H1 (cell line): ENCODE results near the gene CREB3L1. TPM values are rescaled to one million over a fixed set of nuclear protein-coding genes. Genes with fewer than 3 reads are reported as not detected.
A peak's percentile ranks its signal among the peaks of the same experiment; 100 is the strongest.

Source experiments
- CTCF ChIA-PET: fragments of 300-600 bp; sonication (Branson Sonifier 250); formaldehyde crosslinking; loops from one replicate; lab custom pipeline; 2021; ENCODE audit not compliant: partially characterized antibody; lab: Charles Lee
- POLR2A ChIA-PET: fragments of 300-600 bp; sonication (Branson Sonifier 250); formaldehyde crosslinking; loops from one replicate; lab custom pipeline; 2021; ENCODE audit warnings: inconsistent platforms; ENCODE audit not compliant: partially characterized antibody; lab: Charles Lee
- DNase-seq, 2 experiments: peaks; one replicate each; pipeline versions ENCODE4 v3.0.0 to v3.0.0-alpha.2; 2010 to 2022; ENCODE audit warnings: low spot score in 2 of 2, low read depth in 1 of 2, mixed read lengths in 1 of 2
- FAIRE-seq: peaks from 2 replicates; lab custom pipeline; 2011; peaks lifted over from hg19 to GRCh38; lab: Jason Lieb, UNC
- H2AFZ ChIP-seq: 2 replicates; pipeline ENCODE4 v1.8.1; 2012; ENCODE audit warnings: low read length, inconsistent platforms
- H2AK5ac ChIP-seq: 2 replicates; pipeline ENCODE4 v1.6.1; 2013; ENCODE audit warnings: low read depth, low read length
- H2BK120ac ChIP-seq: replicated peaks from 2 replicates; pipeline ENCODE3; 2013; ENCODE audit warnings: low read depth, low read length, inconsistent platforms
- H2BK12ac ChIP-seq: 2 replicates; pipeline ENCODE4 v1.6.1; 2013; ENCODE audit warnings: low read depth, low read length
- H2BK15ac ChIP-seq: 2 replicates; pipeline ENCODE4 v1.6.1; 2013; ENCODE audit warnings: low read length
- H2BK20ac ChIP-seq: 2 replicates; pipeline ENCODE4 v1.6.1; 2013; ENCODE audit warnings: low read length
- H2BK5ac ChIP-seq: 2 replicates; pipeline ENCODE4 v1.6.1; 2013; ENCODE audit warnings: low read depth, low read length
- H3K14ac ChIP-seq: 2 replicates; pipeline ENCODE4 v1.6.1; 2013; ENCODE audit warnings: inconsistent platforms; ENCODE audit not compliant: insufficient read length
- H3K18ac ChIP-seq: 2 replicates; pipeline ENCODE4 v1.6.1; 2013; ENCODE audit warnings: low read length; ENCODE audit errors: extremely low read depth
- H3K23ac ChIP-seq: 2 replicates; pipeline ENCODE4 v1.6.1; 2013; ENCODE audit warnings: inconsistent platforms; ENCODE audit not compliant: insufficient read length
- H3K23me2 ChIP-seq: 2 replicates; pipeline ENCODE4 v1.6.1; 2013; ENCODE audit warnings: low read depth, low read length
- H3K27ac ChIP-seq: 2 replicates; pipeline ENCODE4 v1.6.1; 2011; ENCODE audit warnings: low read depth, low read length, inconsistent platforms
- H3K27me3 ChIP-seq, 4 experiments: replicated peaks in 1 of 4; 1 replicate in 1 of 4; 2 replicates in 3 of 4; pipeline versions ENCODE4 v1.6.1 to v1.8.1; 2011 to 2013; ENCODE audit warnings: low read length in 3 of 4, mild to moderate bottlenecking in 3 of 4, inconsistent platforms in 2 of 4, mixed read lengths in 2 of 4, moderate library complexity in 1 of 4; ENCODE audit not compliant: control insufficient read depth in 3 of 4, insufficient read depth in 3 of 4; ENCODE audit errors: extremely low read depth in 1 of 4
- H3K36me3 ChIP-seq, 4 experiments: 2 replicates each; pipeline versions ENCODE4 v1.6.1 to v1.8.1; 2011 to 2013; ENCODE audit warnings: mild to moderate bottlenecking in 4 of 4, low read length in 3 of 4, moderate library complexity in 2 of 4, control low read depth in 1 of 4, inconsistent platforms in 1 of 4; ENCODE audit not compliant: insufficient read depth in 4 of 4, control insufficient read depth in 2 of 4
- H3K4ac ChIP-seq: replicated peaks from 2 replicates; pipeline ENCODE3; 2013; ENCODE audit warnings: low read length, low read depth, mixed read lengths, inconsistent platforms; ENCODE audit not compliant: insufficient read length
- H3K4me1 ChIP-seq, 4 experiments: replicated peaks in 1 of 4; 1 replicate in 1 of 4; 2 replicates in 3 of 4; pipeline versions ENCODE4 v1.6.1 to v1.8.1; 2011 to 2013; ENCODE audit warnings: low read length in 3 of 4, inconsistent platforms in 2 of 4, mixed read lengths in 1 of 4; ENCODE audit not compliant: insufficient read depth in 4 of 4, control insufficient read depth in 3 of 4
- H3K4me2 ChIP-seq, 2 experiments: 2 replicates each; pipeline versions ENCODE4 v1.6.1 to v1.8.1; 2011 to 2013; ENCODE audit warnings: low read depth in 2 of 2, low read length in 2 of 2, control low read depth in 1 of 2, inconsistent platforms in 1 of 2, mild to moderate bottlenecking in 1 of 2; ENCODE audit not compliant: insufficient read depth in 1 of 2
- H3K4me3 ChIP-seq, 4 experiments: fragments of 200-600, 300-600 bp in 1 of 4; sonication (generic), shearing (Covaris generic), sonication (Bioruptor Twin) in 1 of 4; 2 replicates each; pipeline versions ENCODE4 v1.5.1 to v1.8.1; 2011 to 2016; ENCODE audit warnings: low read length in 4 of 4, low read depth in 3 of 4, control low read depth in 2 of 4, inconsistent platforms in 2 of 4, mild to moderate bottlenecking in 2 of 4, mixed read lengths in 1 of 4, moderate library complexity in 1 of 4; ENCODE audit not compliant: insufficient read depth in 2 of 4; ENCODE audit errors: extremely low read depth in 1 of 4
- H3K56ac ChIP-seq: replicated peaks from 2 replicates; pipeline ENCODE3; 2013; ENCODE audit warnings: low read depth, mild to moderate bottlenecking, mixed read lengths, low read length, inconsistent platforms; ENCODE audit not compliant: insufficient read length
- H3K79me1 ChIP-seq: 2 replicates; pipeline ENCODE4 v1.6.1; 2013; ENCODE audit warnings: low read depth, low read length, control low read depth
- H3K79me2 ChIP-seq, 2 experiments: 2 replicates each; pipeline versions ENCODE4 v1.6.1 to v1.8.1; 2012 to 2013; ENCODE audit warnings: low read length in 2 of 2, mild to moderate bottlenecking in 2 of 2, inconsistent platforms in 1 of 2; ENCODE audit not compliant: insufficient read depth in 2 of 2, control insufficient read depth in 1 of 2
- H3K9ac ChIP-seq, 4 experiments: replicated peaks in 1 of 4; 1 replicate in 1 of 4; 2 replicates in 3 of 4; pipeline versions ENCODE4 v1.6.1 to v1.8.1; 2011 to 2013; ENCODE audit warnings: low read depth in 3 of 4, low read length in 3 of 4, control low read depth in 2 of 4, mild to moderate bottlenecking in 2 of 4, moderate library complexity in 2 of 4, inconsistent platforms in 1 of 4; ENCODE audit errors: extremely low read depth in 1 of 4
- H3K9me3 ChIP-seq, 2 experiments: 2 replicates each; pipeline versions ENCODE4 v1.6.1 to v1.8.1; 2012 to 2013; ENCODE audit warnings: mild to moderate bottlenecking in 2 of 2, moderate library complexity in 2 of 2, control low read depth in 1 of 2, inconsistent platforms in 1 of 2, low read depth in 1 of 2, low read length in 1 of 2, mixed read lengths in 1 of 2; ENCODE audit not compliant: insufficient read depth in 2 of 2
- H4K20me1 ChIP-seq, 2 experiments: replicated peaks in 1 of 2; 2 replicates each; pipeline versions ENCODE3 to v1.8.1; 2011 to 2013; ENCODE audit warnings: inconsistent platforms in 2 of 2, low read length in 2 of 2, mild to moderate bottlenecking in 1 of 2; ENCODE audit not compliant: insufficient read depth in 2 of 2, control insufficient read depth in 1 of 2
- H4K5ac ChIP-seq: 2 replicates; pipeline ENCODE4 v1.6.1; 2013; ENCODE audit warnings: low read length, low read depth, mixed read lengths, inconsistent platforms; ENCODE audit not compliant: insufficient read length
- H4K8ac ChIP-seq: 2 replicates; pipeline ENCODE4 v1.8.0; 2013; ENCODE audit warnings: mild to moderate bottlenecking, moderate library complexity, low read length, inconsistent platforms; ENCODE audit not compliant: insufficient read depth; ENCODE audit errors: extremely low read depth
- H4K91ac ChIP-seq: replicated peaks from 2 replicates; pipeline ENCODE3; 2013; ENCODE audit warnings: low read length, mixed read lengths, inconsistent platforms; ENCODE audit not compliant: insufficient read length
- ATF3 ChIP-seq: IDR thresholded peaks from 2 replicates; pipeline ENCODE4 v1.6.1; 2011; ENCODE audit warnings: low read depth, mild to moderate bottlenecking, low read length; ENCODE audit not compliant: insufficient read depth
- CBX8 ChIP-seq: fragments of 300-800, 300-1000 bp; sonication (generic); IDR thresholded peaks from 2 replicates; pipeline ENCODE4 v1.7.1; 2016; ENCODE audit warnings: low read depth, low read length, borderline replicate concordance
- CEBPB ChIP-seq: IDR thresholded peaks from 2 replicates; pipeline ENCODE4 v1.6.1; 2012; ENCODE audit warnings: low read depth, low read length
- HDAC2 ChIP-seq, 2 experiments: fragments of 300-600 bp in 1 of 2; sonication (generic) in 1 of 2; IDR thresholded peaks; 2 replicates each; pipeline ENCODE4 v1.6.1; 2011 to 2012; ENCODE audit warnings: low read depth in 2 of 2, low read length in 2 of 2, mild to moderate bottlenecking in 2 of 2, moderate library complexity in 2 of 2, borderline replicate concordance in 1 of 2, inconsistent platforms in 1 of 2
- HDAC6 ChIP-seq: IDR thresholded peaks from one replicate; pipeline ENCODE4 v1.7.1; 2012; ENCODE audit warnings: low read depth, mild to moderate bottlenecking, inconsistent platforms, low read length, moderate library complexity
- NANOG ChIP-seq: IDR thresholded peaks from 2 replicates; pipeline ENCODE4 v1.6.1; 2011; ENCODE audit warnings: low read length, low read depth, mild to moderate bottlenecking, inconsistent platforms; ENCODE audit not compliant: insufficient read depth, poor library complexity, severe bottlenecking
- PHF8 ChIP-seq: fragments of 200-600 bp; sonication (generic); conservative IDR thresholded peaks from 2 replicates; pipeline ENCODE4 v1.7.1; 2012; ENCODE audit warnings: low read depth, mild to moderate bottlenecking, inconsistent platforms, low read length, moderate library complexity
- RXRA ChIP-seq: IDR thresholded peaks from 2 replicates; pipeline ENCODE4 v1.6.1; 2011; ENCODE audit warnings: low read depth, mild to moderate bottlenecking, low read length, moderate library complexity; ENCODE audit not compliant: insufficient read depth
- WGBS, 2 experiments: shearing (Covaris generic) in 1 of 2; methylation state at CpG; one replicate each; pipeline versions ENCODE4 v1.1.6 to v1.1.7; 2013 to 2015; ENCODE audit warnings: low lambda C conversion rate in 2 of 2, mixed read lengths in 2 of 2, inconsistent platforms in 1 of 2, low coverage in 1 of 2, missing lambda C conversion rate in 1 of 2; ENCODE audit not compliant: insufficient replicate concordance in 2 of 2, insufficient coverage in 1 of 2, insufficient read length in 1 of 2; ENCODE audit errors: extremely low coverage in 1 of 2, missing lambda C conversion rate in 1 of 2; 5-methylcytosine and 5-hydroxymethylcytosine counted together
- polyA plus RNA-seq, 7 experiments: library from polyadenylated mRNA; depleted of rRNA in 3 of 7; stranded (reverse) in 5 of 7; unstranded in 2 of 7; fragments of >200 nt in 5 of 7; fragments of 200-250 nt in 2 of 7; gene quantifications; 1 replicate in 5 of 7; 2 replicates in 1 of 7; 4 replicates in 1 of 7; pipeline versions ENCODE4 v1.2.1 to v1.2.3, GENCODE V29; 2011 to 2013; ENCODE audit warnings: missing spikeins in 2 of 7, mixed read lengths in 2 of 7
- total RNA-seq: library from RNA; stranded (reverse); fragmentation: NEBNext Ultra II Directional; extraction: Animal tissue kit (Norgen Biotek cat#: 25700); gene quantifications from 2 replicates; pipeline ENCODE4 v1.2.1, GENCODE V29; 2021
- TF ChIP-seq, protein P1 (sequence below): IDR thresholded peaks from 2 replicates; pipeline ENCODE4 v1.6.1; 2012; ENCODE audit warnings: inconsistent platforms

CREB3L1 gene
- total and polyA plus RNA-seq, 2 of the 8 experiments (the other 6 are each of a cell fraction or from before 2014, with no cell fraction given): 4.1 to 12.7 TPM

GRCh38 chr11:46249938-46250744, 27.3 kb upstream of the CREB3L1 start:
- Histone ChIP-seq H2AFZ (peak overlapping the region; percentile 98; the same call in 1 of the 2 replicates), H3K79me2 (no peaks in the 10 kb centered on the region), H2BK15ac (no peak overlapping the region), H2BK20ac (no peak overlapping the region), H4K8ac (no peak overlapping the region), H3K27ac (no peak overlapping the region), H3K27me3 (no peaks in the 10 kb centered on the region), H3K18ac (no peak overlapping the region), H2BK5ac (no peak overlapping the region), H4K91ac (peak overlapping the region; percentile 49), H3K79me1 (no peaks in the 10 kb centered on the region), H3K23ac (no peak overlapping the region), H3K9ac (no peak overlapping the region), H3K4me3 (no peak overlapping the region), H3K56ac (no peak overlapping the region), H2BK120ac (no peak overlapping the region), H4K20me1 (no peaks in the 10 kb centered on the region), H3K4me1 (peaks cover 0 to 4% (median 1%) of the 10 kb centered on the region in 4 experiments; a peak in 4 of 7 replicates), H4K5ac (no peak overlapping the region), H3K36me3 (no peaks in the 10 kb centered on the region), H3K14ac (no peak overlapping the region), H3K23me2 (no peaks in the 10 kb centered on the region; the same call in 1 of the 2 replicates), H3K4me2 (no peak overlapping the region), H2AK5ac (no peak overlapping the region), H3K9me3 (no peaks in the 10 kb centered on the region; a peak in 1 of 4 replicates), H3K4ac (no peak overlapping the region), H2BK12ac (no peak overlapping the region; the same call in 1 of the 2 replicates)
- ChIA-PET POLR2A (interaction anchor here (0.6 to 5.0 kb wide), 6 partner anchors 7 to 288 kb away, joined by 3 to 41 read pairs (median 8); no protein-coding TSS in a partner anchor), CTCF (interaction anchor here (0.6 to 21.7 kb wide), 13 partner anchors 10 to 285 kb away, joined by 3 to 858 read pairs (median 5); partner anchors contain the start of gene CREB3L1)
- 89% methylated on average over 4 of the region's 4 CpGs; no CpG with 5 or more reads in 1 of the 2 experiments for WGBS, 2 experiments
- DNase-seq (no peak), FAIRE-seq (no peak)
- TF ChIP-seq, protein P1, sequence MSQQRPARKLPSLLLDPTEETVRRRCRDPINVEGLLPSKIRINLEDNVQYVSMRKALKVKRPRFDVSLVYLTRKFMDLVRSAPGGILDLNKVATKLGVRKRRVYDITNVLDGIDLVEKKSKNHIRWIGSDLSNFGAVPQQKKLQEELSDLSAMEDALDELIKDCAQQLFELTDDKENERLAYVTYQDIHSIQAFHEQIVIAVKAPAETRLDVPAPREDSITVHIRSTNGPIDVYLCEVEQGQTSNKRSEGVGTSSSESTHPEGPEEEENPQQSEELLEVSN: no peak
- no peak for TF ChIP-seq CBX8
- no peak for TF ChIP-seq CEBPB
- no peak for TF ChIP-seq HDAC6
- no peak for TF ChIP-seq ATF3
- TF ChIP-seq RXRA: no peak
- TF ChIP-seq PHF8: no peak
- TF ChIP-seq HDAC2 (IDR thresholded peaks at IDR 0.05; ENCODE audit: borderline replicate concordance in 1 of 2, low read depth in 2 of 2, low read length in 2 of 2): no peak
- no peak for TF ChIP-seq NANOG
